Activated CD4-positive, alpha-beta T cell treated with anti-CD3 and anti-CD28 coated beads for 36 hours (primary cell): ENCODE measurements around the gene UBASH3A. TPM values are rescaled to one million over a fixed set of nuclear protein-coding genes. Genes with fewer than 3 reads are reported as not detected.

Experiments
- ATAC-seq: fragments of 200-7000 bp; cut with Tn5 transposase; one replicate; pipeline ENCODE4 v1.10.0; 2021; ENCODE audit warnings: mild to moderate bottlenecking, moderate library complexity
- CTCF ChIA-PET: fragments of 350-600 bp; sonication (Branson Sonifier 250); formaldehyde crosslinking; loops from one replicate; lab custom pipeline; 2021; ENCODE audit warnings: antibody characterized with exemption; lab: Charles Lee
- POLR2A ChIA-PET: fragments of 350-600 bp; sonication (Branson Sonifier 250); formaldehyde crosslinking; loops from one replicate; lab custom pipeline; 2021; ENCODE audit warnings: antibody characterized with exemption, inconsistent platforms; lab: Charles Lee
- DNase-seq: peaks from one replicate; pipeline ENCODE4 v3.0.0-alpha.2; 2020
- H3K27ac Mint-ChIP-seq: one replicate; pipeline ENCODE4 v1.8.0; 2021; ENCODE audit warnings: mixed read lengths
- H3K27me3 Mint-ChIP-seq: one replicate; pipeline ENCODE4 v1.8.0; 2021; ENCODE audit warnings: mixed read lengths
- H3K36me3 Mint-ChIP-seq: one replicate; pipeline ENCODE4 v1.8.0; 2021; ENCODE audit warnings: low read depth, mixed read lengths
- H3K4me1 Mint-ChIP-seq: one replicate; pipeline ENCODE4 v1.8.0; 2021; ENCODE audit warnings: mixed read lengths
- H3K4me3 Mint-ChIP-seq: one replicate; pipeline ENCODE4 v1.8.0; 2021; ENCODE audit warnings: mild to moderate bottlenecking, moderate library complexity, mixed read lengths
- H3K9me3 Mint-ChIP-seq: one replicate; pipeline ENCODE4 v1.8.0; 2021; ENCODE audit warnings: low read depth, mixed read lengths
- intact Hi-C, 2 experiments: fragments of 100-400 bp; cut with DNase I in 1 of 2; cut with micrococcal nuclease in 1 of 2; formaldehyde crosslinking; loops; one replicate each; pipeline versions ENCODE4 v1.14.2 to v1.15.1; 2022 to 2024; cut with DNase I, micrococcal nuclease
- total RNA-seq, 2 experiments: library from RNA; stranded (reverse); gene quantifications; one replicate each; pipeline ENCODE4 v1.2.3, GENCODE V29; 2021

Gene UBASH3A
- total RNA-seq, 2 experiments from 2014 or later = 37.3 to 39.0 TPM

DNA sequence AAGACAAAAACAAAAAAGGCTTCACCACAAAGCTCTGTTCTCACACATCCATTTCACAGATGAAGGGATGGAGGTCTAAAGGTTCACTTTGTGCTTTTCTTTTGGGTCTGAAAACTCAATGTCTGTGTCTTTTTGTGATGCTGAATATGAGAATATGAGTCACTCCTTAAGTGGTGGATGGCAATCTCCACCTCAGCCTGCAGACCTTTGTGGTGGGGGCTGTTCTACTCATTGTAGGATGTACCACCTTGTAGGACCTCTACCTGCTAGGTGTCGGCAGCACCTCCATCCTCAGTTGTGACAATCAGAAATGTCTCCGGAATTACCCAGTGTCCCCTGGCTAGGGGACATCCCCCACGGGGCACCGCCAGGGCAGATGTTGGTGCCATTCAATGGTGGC is 42.8 kb downstream of the UBASH3A start:
- peaks cover 55% of the 10 kb centered on the region for H3K36me3 Mint-ChIP-seq
- H3K9me3 Mint-ChIP-seq = no peaks in the 10 kb centered on the region
- H3K4me1 Mint-ChIP-seq = peaks cover 43% of the 10 kb centered on the region
- DNase-seq = no peak
- POLR2A ChIA-PET = no interaction called here
- peak; percentile 28 for ATAC-seq
- intact Hi-C loops = no loop called here
- peak overlapping the region; percentile 43 for H3K27ac Mint-ChIP-seq
- CTCF ChIA-PET = interaction anchor here (0.6 to 1.2 kb wide), 4 partner anchors 26 to 111 kb away, joined by 3 read pairs; no protein-coding TSS in a partner anchor
- no peak overlapping the region for H3K4me3 Mint-ChIP-seq
- no peaks in the 10 kb centered on the region for H3K27me3 Mint-ChIP-seq

- Mint-ChIP-seq H3K4me3 (no peak overlapping the region), H3K4me1 (peaks cover 43% of the 10 kb centered on the region), H3K27me3 (no peaks in the 10 kb centered on the region), H3K9me3 (no peaks in the 10 kb centered on the region), H3K27ac (no peak overlapping the region), H3K36me3 (peaks cover 51% of the 10 kb centered on the region)
- intact Hi-C loops = no loop called here
- no peak for DNase-seq
- POLR2A ChIA-PET = no interaction called here
- no peak for ATAC-seq
- CTCF ChIA-PET = no interaction called here
Observed at GRCh38 chr21:42447182-42447581, 43.5 kb downstream of the UBASH3A start.

DNA sequence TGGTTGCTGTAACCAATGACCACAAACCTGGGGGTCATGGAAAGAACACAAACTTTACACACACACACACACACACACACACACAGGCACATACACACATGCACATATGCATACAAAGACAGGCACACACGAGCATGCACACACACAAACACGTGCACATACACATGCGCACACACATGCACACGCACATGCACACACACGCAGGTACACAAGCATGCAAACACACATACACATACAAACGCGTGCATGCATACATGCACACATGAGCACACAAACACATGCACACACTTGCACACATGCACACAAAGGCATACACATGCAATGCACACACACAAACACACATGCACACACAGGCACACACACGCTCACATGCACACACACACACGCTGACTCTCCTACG is 44.0 kb downstream of the UBASH3A start:
- intact Hi-C loops = loop anchor here in 1 of 2 experiments (2.0 kb wide), 1 partner anchor 75 kb away; no protein-coding TSS in a partner anchor
- H3K27ac Mint-ChIP-seq = peak overlapping the region; percentile 63
- H3K9me3 Mint-ChIP-seq = no peaks in the 10 kb centered on the region
- ATAC-seq = no peak
- H3K4me1 Mint-ChIP-seq = peaks cover 43% of the 10 kb centered on the region
- H3K4me3 Mint-ChIP-seq = no peak overlapping the region
- H3K27me3 Mint-ChIP-seq = no peaks in the 10 kb centered on the region
- POLR2A ChIA-PET = no interaction called here
- peaks cover 47% of the 10 kb centered on the region for H3K36me3 Mint-ChIP-seq
- no peak for DNase-seq
- CTCF ChIA-PET = interaction anchor here (1.0 kb wide), 1 partner anchor 44 kb away, joined by 3 read pairs; the partner anchor contains the start of gene UBASH3A

- CTCF ChIA-PET = interaction anchor here (0.6 to 3.1 kb wide), 5 partner anchors 28 to 139 kb away, joined by 3 to 21 read pairs (median 3); partner anchors contain the start of gene UBASH3A
- ATAC-seq (no peak), DNase-seq (no peak)
- no peak overlapping the region for H3K4me3 Mint-ChIP-seq
- no peaks in the 10 kb centered on the region for H3K9me3 Mint-ChIP-seq
- peaks cover 40% of the 10 kb centered on the region for H3K36me3 Mint-ChIP-seq
- POLR2A ChIA-PET = no interaction called here
- H3K27ac Mint-ChIP-seq = peak overlapping the region; percentile 63
- intact Hi-C loops = loop anchor here in 1 of 2 experiments (2.0 kb wide), 1 partner anchor 76 kb away; no protein-coding TSS in a partner anchor
- H3K27me3 Mint-ChIP-seq = no peaks in the 10 kb centered on the region
- peaks cover 51% of the 10 kb centered on the region for H3K4me1 Mint-ChIP-seq
Observed at GRCh38 chr21:42448686-42449085, 45.0 kb downstream of the UBASH3A start.

- Mint-ChIP-seq H3K4me3 (no peak overlapping the region), H3K27me3 (no peaks in the 10 kb centered on the region), H3K9me3 (no peaks in the 10 kb centered on the region), H3K27ac (no peak overlapping the region), H3K36me3 (peaks cover 14% of the 10 kb centered on the region), H3K4me1 (peaks cover 53% of the 10 kb centered on the region)
- ChIA-PET POLR2A (no interaction called here), CTCF (interaction anchor here (0.7 to 3.1 kb wide), 3 partner anchors 115 to 306 kb away, joined by 3 to 23 read pairs (median 3); no protein-coding TSS in a partner anchor)
- ATAC-seq (no peak), DNase-seq (no peak)
- intact Hi-C loops = loop anchor here (2.0 to 5.0 kb wide), 2 partner anchors 45 to 50 kb away; partner anchors contain the start of gene UBASH3A (in 1 of the 2)
Observed at GRCh38 chr21:42451941-42452340, 48.2 kb downstream of the UBASH3A start.

GRCh38 chr21:42452401-42453223 is 48.9 kb downstream of the UBASH3A start:
- POLR2A ChIA-PET = no interaction called here
- CTCF ChIA-PET = interaction anchor here (1.0 to 3.1 kb wide), 2 partner anchors 115 to 307 kb away, joined by 3 to 23 read pairs; no protein-coding TSS in a partner anchor
- H3K9me3 Mint-ChIP-seq = no peaks in the 10 kb centered on the region
- no peak overlapping the region for H3K4me3 Mint-ChIP-seq
- no peak overlapping the region for H3K27ac Mint-ChIP-seq
- intact Hi-C loops = loop anchor here in 1 of 2 experiments (5.0 kb wide), 1 partner anchor 50 kb away; the partner anchor contains the start of gene UBASH3A
- H3K36me3 Mint-ChIP-seq = peaks cover 8% of the 10 kb centered on the region
- no peaks in the 10 kb centered on the region for H3K27me3 Mint-ChIP-seq
- DNase-seq = no peak
- peaks cover 56% of the 10 kb centered on the region for H3K4me1 Mint-ChIP-seq
- no peak for ATAC-seq

DNA sequence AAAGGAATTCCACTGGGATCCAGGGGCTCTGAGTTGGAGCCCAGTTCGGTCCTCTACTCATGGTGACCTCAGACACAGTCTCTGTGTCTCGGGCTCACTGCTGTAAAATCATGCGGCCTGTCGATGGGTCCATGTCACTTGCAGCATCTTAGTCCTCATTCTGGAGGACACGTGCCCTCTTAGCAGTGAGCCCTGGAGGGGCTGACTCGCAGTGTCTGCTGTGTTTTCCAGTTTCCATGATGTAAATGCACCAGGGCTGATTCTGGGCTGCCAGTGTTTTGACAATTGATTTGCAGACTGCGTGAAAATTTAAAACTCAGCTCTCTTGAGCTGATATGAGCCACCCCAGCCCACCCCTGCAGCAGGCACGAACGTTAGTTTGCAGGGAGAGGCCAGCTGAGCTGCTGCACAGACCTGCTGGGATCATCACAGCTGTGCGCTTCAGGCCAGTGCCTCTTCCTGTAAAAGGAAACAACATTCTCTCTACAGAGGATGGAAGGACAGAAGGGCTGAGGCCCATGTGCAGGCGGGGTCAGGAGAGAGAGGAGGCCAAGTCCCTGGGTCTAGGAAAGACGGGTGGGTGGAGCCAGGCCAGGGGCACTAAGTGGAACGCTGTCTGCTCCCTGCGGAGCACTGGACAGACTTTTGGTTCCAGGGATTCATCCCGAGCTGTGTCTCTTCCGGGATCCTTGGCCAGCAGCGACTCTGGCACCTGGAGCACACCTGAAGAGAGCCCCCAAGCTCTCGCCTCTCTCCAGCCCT is 49.7 kb downstream of the UBASH3A start:
- H3K27ac Mint-ChIP-seq = peak overlapping the region; percentile 47
- no peaks in the 10 kb centered on the region for H3K9me3 Mint-ChIP-seq
- H3K4me3 Mint-ChIP-seq = no peak overlapping the region
- POLR2A ChIA-PET = no interaction called here
- intact Hi-C loops = loop anchor here in 1 of 2 experiments (5.0 kb wide), 1 partner anchor 51 kb away; the partner anchor contains the start of gene UBASH3A
- no peak for ATAC-seq
- no peaks in the 10 kb centered on the region for H3K36me3 Mint-ChIP-seq
- H3K4me1 Mint-ChIP-seq = peaks cover 53% of the 10 kb centered on the region
- no peak for DNase-seq
- H3K27me3 Mint-ChIP-seq = no peaks in the 10 kb centered on the region
- CTCF ChIA-PET = interaction anchor here (0.6 to 1.4 kb wide), 3 partner anchors 42 to 217 kb away, joined by 3 to 7 read pairs (median 3); no protein-coding TSS in a partner anchor

DNA sequence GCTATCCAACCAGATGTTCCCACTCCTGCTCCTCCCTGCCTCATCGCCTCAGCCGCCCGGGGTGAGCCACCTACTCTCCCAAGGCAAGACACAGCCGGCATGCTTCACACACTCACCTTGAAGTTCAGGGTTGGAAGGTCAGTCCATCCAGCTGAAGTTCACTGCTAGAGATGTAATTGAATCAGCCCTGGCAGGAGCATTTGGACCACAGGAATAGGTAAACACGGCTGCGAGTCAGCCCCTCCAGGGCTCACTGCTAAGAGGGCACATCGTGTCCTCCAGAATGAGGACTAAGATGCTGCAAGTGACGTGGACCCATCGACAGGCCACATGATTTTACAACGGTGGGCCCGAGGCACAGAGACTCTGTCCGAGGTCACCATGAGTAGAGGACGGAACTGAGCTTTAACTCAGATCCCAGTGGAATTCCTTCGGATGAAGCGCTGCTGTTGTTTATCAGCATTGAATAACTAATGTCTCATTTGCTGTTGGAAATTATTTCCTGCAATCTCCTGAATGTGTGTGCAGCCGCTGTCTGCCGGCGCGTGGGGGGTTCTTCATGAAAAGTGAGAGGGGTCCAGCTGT is 50.4 kb downstream of the UBASH3A start:
- CTCF ChIA-PET = interaction anchor here (0.6 to 1.4 kb wide), 5 partner anchors 41 to 217 kb away, joined by 3 to 7 read pairs (median 3); partner anchors contain the start of gene TFF3
- DNase-seq = no peak
- Mint-ChIP-seq H3K9me3 (no peaks in the 10 kb centered on the region), H3K4me3 (no peak overlapping the region), H3K27me3 (no peaks in the 10 kb centered on the region), H3K36me3 (no peaks in the 10 kb centered on the region), H3K4me1 (peaks cover 47% of the 10 kb centered on the region), H3K27ac (no peak overlapping the region)
- ATAC-seq = no peak
- POLR2A ChIA-PET = no interaction called here
- intact Hi-C loops = loop anchor here in 1 of 2 experiments (5.0 kb wide), 1 partner anchor 52 kb away; the partner anchor contains the start of gene UBASH3A

- POLR2A ChIA-PET = interaction anchor here (0.8 kb wide), 1 partner anchor 24 kb away, joined by 3 read pairs; no protein-coding TSS in a partner anchor
- intact Hi-C loops = loop anchor here in 1 of 2 experiments (5.0 kb wide), 1 partner anchor 52 kb away; the partner anchor contains the start of gene UBASH3A
- DNase-seq = no peak
- H3K36me3 Mint-ChIP-seq = no peaks in the 10 kb centered on the region
- H3K4me1 Mint-ChIP-seq = peaks cover 41% of the 10 kb centered on the region
- H3K4me3 Mint-ChIP-seq = no peak overlapping the region
- H3K27me3 Mint-ChIP-seq = no peaks in the 10 kb centered on the region
- H3K9me3 Mint-ChIP-seq = no peaks in the 10 kb centered on the region
- CTCF ChIA-PET = interaction anchor here (0.6 to 2.9 kb wide), 5 partner anchors 40 to 140 kb away, joined by 3 to 9 read pairs (median 5); partner anchors contain the start of gene TFF3
- no peak for ATAC-seq
- H3K27ac Mint-ChIP-seq = no peak overlapping the region
Observed at GRCh38 chr21:42454786-42455185, 51.1 kb downstream of the UBASH3A start.

DNA sequence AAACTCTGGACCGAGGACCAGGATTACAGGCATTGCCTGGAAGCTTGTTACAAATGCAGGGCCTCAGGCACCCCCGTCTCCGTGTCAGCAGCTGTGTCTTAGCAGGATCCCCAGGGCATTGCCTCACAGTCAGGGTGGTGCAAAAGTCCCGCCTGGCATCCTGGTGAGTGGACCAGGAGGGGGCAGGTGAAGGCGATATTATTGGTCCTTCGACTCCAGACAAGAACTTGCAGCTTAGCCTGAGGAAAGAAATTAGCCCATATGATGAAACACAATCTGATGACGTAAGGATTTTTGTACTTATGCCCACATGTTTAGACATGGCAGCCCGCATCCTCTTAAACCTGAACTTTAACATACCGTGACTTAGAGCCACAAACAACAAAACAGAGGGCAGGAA is 51.5 kb downstream of the UBASH3A start:
- intact Hi-C loops = no loop called here
- no peaks in the 10 kb centered on the region for H3K9me3 Mint-ChIP-seq
- DNase-seq = no peak
- peaks cover 41% of the 10 kb centered on the region for H3K4me1 Mint-ChIP-seq
- H3K27ac Mint-ChIP-seq = peak overlapping the region; percentile 44
- no peak for ATAC-seq
- no peaks in the 10 kb centered on the region for H3K36me3 Mint-ChIP-seq
- POLR2A ChIA-PET = interaction anchor here (0.8 kb wide), 1 partner anchor 24 kb away, joined by 3 read pairs; no protein-coding TSS in a partner anchor
- H3K27me3 Mint-ChIP-seq = no peaks in the 10 kb centered on the region
- CTCF ChIA-PET = interaction anchor here (1.1 to 2.9 kb wide), 3 partner anchors 94 to 136 kb away, joined by 4 to 9 read pairs (median 5); no protein-coding TSS in a partner anchor
- H3K4me3 Mint-ChIP-seq = no peak overlapping the region
